Osteocyte (in vitro differentiated cells): ENCODE results near the gene SKAP1. TPM values are rescaled to one million over a fixed set of nuclear protein-coding genes. Genes with fewer than 3 reads are reported as not detected.

ENCODE experiments used
- DNase-seq: peaks from one replicate; pipeline ENCODE4 v3.0.0; 2021; ENCODE audit warnings: mixed read lengths; ENCODE audit not compliant: unreplicated experiment; ENCODE audit errors: extremely low spot score
- H3K27ac Mint-ChIP-seq: one replicate; pipeline ENCODE4 v1.8.0; 2021; ENCODE audit warnings: mild to moderate bottlenecking, mixed read lengths; ENCODE audit not compliant: unreplicated experiment
- H3K27me3 Mint-ChIP-seq: one replicate; pipeline ENCODE4 v1.8.0; 2021; ENCODE audit warnings: mixed read lengths; ENCODE audit not compliant: unreplicated experiment
- H3K36me3 Mint-ChIP-seq: one replicate; pipeline ENCODE4 v1.8.0; 2021; ENCODE audit warnings: mixed read lengths; ENCODE audit not compliant: unreplicated experiment
- H3K4me1 Mint-ChIP-seq: one replicate; pipeline ENCODE4 v1.8.0; 2021; ENCODE audit warnings: mixed read lengths; ENCODE audit not compliant: unreplicated experiment
- H3K4me3 Mint-ChIP-seq: one replicate; pipeline ENCODE4 v1.8.0; 2021; ENCODE audit warnings: mild to moderate bottlenecking, moderate library complexity, mixed read lengths; ENCODE audit not compliant: unreplicated experiment
- H3K9me3 Mint-ChIP-seq: one replicate; pipeline ENCODE4 v1.8.0; 2021; ENCODE audit warnings: mixed read lengths; ENCODE audit not compliant: unreplicated experiment
- total RNA-seq: library from RNA; stranded (reverse); gene quantifications from 2 replicates; pipeline ENCODE4 v1.2.1, GENCODE V29; 2021
- TF ChIP-seq, protein P1 (sequence below): fragments of 200-600 bp; sonication (generic); IDR thresholded peaks from 2 replicates; pipeline ENCODE4 v1.5.0; 2021; ENCODE audit warnings: antibody characterized with exemption, mild to moderate bottlenecking, moderate library complexity

The SKAP1 gene
- total RNA-seq, 1 donor from 2014 or later = not detected

DNA sequence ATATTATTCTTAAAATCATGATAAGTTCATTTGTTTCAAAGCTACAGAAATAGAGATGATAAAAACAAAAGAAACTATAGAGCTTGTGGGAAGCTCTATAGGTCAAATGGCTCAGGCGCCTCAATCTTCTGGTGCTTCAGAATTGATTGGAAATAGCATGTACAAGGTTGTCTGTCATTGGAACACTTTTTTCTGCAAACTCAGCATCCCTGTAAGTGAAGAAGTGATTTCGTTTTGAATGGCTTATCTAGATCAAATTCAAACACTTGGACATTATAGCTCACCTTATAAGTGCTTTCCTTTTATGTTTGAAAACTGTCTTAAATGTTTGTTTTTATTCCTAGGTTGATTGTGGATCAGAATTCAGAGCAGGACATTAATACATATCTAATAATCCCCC is 103.7 kb downstream of the SKAP1 start:
- no peaks in the 10 kb centered on the region for H3K36me3 Mint-ChIP-seq
- H3K4me1 Mint-ChIP-seq = no peaks in the 10 kb centered on the region
- H3K9me3 Mint-ChIP-seq = no peaks in the 10 kb centered on the region
- H3K27ac Mint-ChIP-seq = no peak overlapping the region
- H3K4me3 Mint-ChIP-seq = no peak overlapping the region
- H3K27me3 Mint-ChIP-seq = peaks cover 61% of the 10 kb centered on the region
- DNase-seq = no peak
- TF ChIP-seq, protein P1, sequence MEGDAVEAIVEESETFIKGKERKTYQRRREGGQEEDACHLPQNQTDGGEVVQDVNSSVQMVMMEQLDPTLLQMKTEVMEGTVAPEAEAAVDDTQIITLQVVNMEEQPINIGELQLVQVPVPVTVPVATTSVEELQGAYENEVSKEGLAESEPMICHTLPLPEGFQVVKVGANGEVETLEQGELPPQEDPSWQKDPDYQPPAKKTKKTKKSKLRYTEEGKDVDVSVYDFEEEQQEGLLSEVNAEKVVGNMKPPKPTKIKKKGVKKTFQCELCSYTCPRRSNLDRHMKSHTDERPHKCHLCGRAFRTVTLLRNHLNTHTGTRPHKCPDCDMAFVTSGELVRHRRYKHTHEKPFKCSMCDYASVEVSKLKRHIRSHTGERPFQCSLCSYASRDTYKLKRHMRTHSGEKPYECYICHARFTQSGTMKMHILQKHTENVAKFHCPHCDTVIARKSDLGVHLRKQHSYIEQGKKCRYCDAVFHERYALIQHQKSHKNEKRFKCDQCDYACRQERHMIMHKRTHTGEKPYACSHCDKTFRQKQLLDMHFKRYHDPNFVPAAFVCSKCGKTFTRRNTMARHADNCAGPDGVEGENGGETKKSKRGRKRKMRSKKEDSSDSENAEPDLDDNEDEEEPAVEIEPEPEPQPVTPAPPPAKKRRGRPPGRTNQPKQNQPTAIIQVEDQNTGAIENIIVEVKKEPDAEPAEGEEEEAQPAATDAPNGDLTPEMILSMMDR = no peak

DNA sequence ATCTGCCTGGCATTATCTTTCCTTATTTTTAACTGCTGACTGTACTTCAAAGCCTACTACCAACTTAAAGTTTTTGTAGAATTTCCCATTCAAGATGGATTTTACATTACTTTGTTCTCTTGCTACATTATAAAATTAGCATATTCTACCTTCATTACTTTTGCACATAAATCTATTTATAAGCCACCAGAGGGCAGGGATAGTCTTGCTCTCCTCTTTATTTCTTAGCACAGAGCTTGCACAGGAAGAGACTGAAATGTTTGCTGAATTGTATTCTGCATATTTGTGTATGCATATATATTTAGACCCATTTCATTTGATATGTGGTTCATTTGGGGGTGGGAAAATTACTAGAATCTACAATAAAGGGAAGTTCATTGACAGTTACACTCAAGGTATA is 108.0 kb downstream of the SKAP1 start:
- no peak overlapping the region for H3K27ac Mint-ChIP-seq
- no peaks in the 10 kb centered on the region for H3K36me3 Mint-ChIP-seq
- H3K4me3 Mint-ChIP-seq = no peak overlapping the region
- peaks cover 58% of the 10 kb centered on the region for H3K27me3 Mint-ChIP-seq
- no peak for DNase-seq
- TF ChIP-seq, protein P1 = no peak
- H3K9me3 Mint-ChIP-seq = no peaks in the 10 kb centered on the region
- H3K4me1 Mint-ChIP-seq = no peaks in the 10 kb centered on the region

GRCh38 chr17:48317732-48318131 is 112.3 kb downstream of the SKAP1 start:
- DNase-seq = no peak
- H3K27me3 Mint-ChIP-seq = peaks cover 77% of the 10 kb centered on the region
- H3K27ac Mint-ChIP-seq = no peak overlapping the region
- no peak overlapping the region for H3K4me3 Mint-ChIP-seq
- no peaks in the 10 kb centered on the region for H3K4me1 Mint-ChIP-seq
- no peaks in the 10 kb centered on the region for H3K9me3 Mint-ChIP-seq
- TF ChIP-seq, protein P1 = no peak
- H3K36me3 Mint-ChIP-seq = no peaks in the 10 kb centered on the region

DNA sequence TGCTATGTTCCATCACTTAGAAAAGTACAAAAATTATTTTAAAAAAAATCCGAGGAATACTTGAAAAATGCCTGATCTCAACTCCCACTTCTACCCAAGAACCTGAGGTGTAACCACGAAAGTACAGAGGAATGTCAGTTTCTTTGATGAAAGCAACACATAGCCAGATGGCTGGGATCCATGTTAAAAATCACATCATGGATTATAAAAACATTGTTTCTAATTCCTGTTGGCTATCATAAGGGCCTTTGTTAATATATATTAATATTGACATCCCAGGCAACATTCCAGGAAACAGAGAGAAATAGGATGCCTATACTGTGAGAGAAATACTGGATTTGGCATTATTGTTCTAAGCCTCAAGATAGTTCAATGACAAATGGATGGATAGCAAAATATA is 115.3 kb downstream of the SKAP1 start:
- H3K27me3 Mint-ChIP-seq = peaks cover 88% of the 10 kb centered on the region
- TF ChIP-seq, protein P1 = no peak
- H3K4me3 Mint-ChIP-seq = no peak overlapping the region
- no peaks in the 10 kb centered on the region for H3K36me3 Mint-ChIP-seq
- no peaks in the 10 kb centered on the region for H3K9me3 Mint-ChIP-seq
- H3K4me1 Mint-ChIP-seq = no peaks in the 10 kb centered on the region
- DNase-seq = no peak
- H3K27ac Mint-ChIP-seq = no peak overlapping the region

DNA sequence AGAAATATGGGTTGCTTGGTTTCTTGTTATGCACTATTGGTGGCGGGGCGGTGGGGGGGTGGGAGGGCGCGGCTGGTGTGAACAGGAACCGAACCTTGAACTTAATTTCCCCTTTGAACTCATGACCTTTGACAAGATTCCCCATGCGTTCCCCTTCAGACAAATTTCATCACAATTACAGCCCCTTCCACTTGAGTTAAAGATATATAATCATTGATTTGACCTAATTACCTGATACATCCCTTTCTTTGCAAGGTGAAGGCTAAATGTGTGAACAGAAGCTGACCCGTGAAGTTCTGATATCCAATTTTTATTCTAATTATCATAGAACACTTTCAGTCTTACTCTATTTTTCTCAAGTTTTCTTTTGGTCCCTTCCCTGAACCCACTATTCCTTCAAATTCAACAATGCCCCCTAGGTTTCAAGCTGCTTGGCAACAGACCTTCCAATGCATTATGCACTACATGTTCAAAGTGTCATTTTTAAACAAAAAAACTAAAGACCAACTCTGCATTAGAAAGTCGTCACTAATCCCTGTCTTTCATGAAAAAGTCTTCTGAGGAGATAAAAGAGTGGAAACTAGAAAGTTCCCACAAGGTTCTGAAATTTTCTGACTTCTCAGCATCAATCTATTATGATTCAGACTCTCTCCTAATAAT is 116.8 kb downstream of the SKAP1 start:
- no peak for DNase-seq
- Mint-ChIP-seq H3K27ac (no peak overlapping the region), H3K9me3 (no peaks in the 10 kb centered on the region), H3K4me3 (no peak overlapping the region), H3K4me1 (no peaks in the 10 kb centered on the region), H3K36me3 (no peaks in the 10 kb centered on the region), H3K27me3 (peaks cover 89% of the 10 kb centered on the region)
- TF ChIP-seq, protein P1 = no peak
